HG02571 (cell line): ENCODE data around the gene HYDIN.

Experiments used
- ATAC-seq: cut with Tn5 transposase; IDR thresholded peaks from one replicate; pipeline ENCODE4 v1.9.1; 2021; ENCODE audit warnings: mild to moderate bottlenecking, moderate library complexity; ENCODE audit not compliant: unreplicated experiment

The HYDIN gene

DNA sequence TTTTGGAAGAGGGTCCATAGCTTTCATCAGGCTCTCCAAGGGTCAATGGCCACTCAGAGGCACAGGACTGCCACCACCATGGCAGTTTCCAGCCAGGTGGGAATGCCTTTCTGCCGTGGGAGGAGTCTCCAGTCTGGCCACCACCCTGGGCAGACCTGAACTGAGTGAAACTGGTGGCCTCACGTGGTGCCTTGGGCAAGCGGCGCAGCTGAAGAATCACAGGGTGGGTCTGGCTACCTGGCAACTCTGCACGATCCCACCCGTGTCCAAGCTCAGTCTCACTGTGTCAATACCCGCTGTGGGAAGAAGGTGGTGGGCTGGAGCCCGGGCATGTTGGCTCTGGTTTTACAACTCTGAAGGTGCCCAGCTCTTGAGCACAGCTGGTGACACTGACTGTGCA is 461.4 kb downstream of the HYDIN start:
- ATAC-seq, result no peak

DNA sequence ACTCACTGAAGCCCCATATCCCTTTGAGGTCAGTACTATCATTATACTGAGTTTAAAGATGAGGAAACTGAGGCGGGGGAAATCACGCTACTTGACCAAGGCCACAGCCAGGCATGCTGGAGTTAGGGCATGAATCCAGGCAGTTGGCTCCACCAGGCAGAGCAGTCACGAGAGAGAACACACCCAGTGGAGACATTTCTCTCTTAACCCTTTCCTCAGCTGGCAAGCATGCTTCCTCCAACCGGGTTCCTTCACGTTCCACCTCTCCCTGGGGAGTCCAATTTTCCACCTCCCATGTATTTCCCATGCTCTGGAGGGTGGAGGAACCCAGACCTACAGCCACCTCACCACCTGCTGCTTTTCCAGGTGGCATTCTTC is 462.3 kb downstream of the HYDIN start:
- no peak for ATAC-seq

DNA sequence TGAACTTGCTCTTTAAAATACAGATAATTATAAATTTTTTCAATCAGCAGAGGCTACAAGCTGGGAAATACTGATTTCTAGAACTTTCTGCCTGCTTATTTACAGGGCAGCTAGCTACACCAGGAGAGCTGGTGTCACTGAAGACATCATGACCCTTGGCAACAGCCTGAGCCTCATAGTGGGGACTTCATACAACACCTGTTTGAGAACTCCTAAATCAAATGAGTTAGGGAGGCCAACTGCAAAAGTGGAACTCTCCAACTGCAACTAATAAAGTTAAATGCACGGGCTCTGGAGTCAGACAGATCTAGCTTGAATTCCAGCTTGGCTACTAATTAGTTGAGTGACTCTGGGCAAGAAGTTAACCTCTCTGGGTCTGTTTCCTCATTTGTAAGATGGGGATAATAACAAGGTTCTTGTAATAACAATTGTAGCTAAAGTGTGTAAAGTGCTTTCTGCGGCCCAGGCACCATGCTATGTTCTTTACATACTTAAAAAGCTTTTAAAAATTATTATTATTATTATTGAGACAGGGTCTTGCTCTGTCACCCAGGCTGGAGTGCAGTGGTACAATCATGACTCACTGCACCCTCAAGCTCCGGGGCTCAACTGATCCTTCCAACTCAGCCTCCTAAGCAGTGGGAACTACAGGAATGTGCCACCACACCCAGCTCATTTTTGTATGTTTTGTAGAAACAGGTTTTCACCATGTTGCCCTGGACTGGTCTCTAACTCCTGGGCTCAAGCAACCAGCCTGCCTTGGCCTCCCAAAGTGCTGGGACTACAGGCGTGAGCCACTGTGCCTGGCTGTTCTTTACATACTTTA is 462.9 kb downstream of the HYDIN start:
- no peak for ATAC-seq

DNA sequence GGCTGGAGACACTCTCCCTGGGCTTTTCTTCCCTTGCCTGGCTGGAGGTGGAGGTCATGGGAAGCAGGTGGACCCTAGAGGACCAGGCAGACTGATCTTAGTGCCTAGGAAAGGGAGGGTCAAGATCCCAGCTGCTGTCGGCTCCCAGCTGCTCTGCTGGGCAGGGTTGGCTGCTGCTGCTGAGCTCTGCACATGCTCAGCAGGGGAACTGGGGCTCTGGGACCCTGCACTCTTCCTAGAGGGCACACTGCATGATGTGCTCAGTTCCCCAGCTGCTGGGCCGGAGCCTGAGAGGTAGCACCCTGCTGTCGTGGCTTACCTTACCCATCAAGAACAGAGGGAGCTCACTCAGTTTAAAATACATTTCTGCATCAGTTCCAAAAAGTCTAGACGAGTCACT is 463.9 kb downstream of the HYDIN start:
- no peak for ATAC-seq

DNA sequence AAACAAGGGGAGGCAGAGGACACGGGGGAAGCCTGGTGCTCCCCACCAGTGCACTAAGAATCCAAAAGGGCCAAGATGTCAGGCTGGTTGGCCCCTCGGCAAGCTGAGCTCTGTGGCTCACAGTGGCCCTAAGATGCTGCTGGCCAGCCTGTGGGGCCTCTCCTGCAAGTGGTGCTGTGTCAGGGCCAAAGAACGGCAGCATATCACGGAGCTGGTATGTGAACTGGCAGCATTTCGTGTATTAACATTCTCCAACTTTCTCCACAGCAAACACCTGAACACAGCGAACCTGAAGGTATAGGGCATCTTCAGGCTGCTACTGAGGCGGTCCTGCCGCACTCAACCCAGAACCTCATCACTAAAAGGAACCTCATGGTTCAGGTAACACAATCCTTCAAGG is 464.3 kb downstream of the HYDIN start:
- ATAC-seq, result no peak

DNA sequence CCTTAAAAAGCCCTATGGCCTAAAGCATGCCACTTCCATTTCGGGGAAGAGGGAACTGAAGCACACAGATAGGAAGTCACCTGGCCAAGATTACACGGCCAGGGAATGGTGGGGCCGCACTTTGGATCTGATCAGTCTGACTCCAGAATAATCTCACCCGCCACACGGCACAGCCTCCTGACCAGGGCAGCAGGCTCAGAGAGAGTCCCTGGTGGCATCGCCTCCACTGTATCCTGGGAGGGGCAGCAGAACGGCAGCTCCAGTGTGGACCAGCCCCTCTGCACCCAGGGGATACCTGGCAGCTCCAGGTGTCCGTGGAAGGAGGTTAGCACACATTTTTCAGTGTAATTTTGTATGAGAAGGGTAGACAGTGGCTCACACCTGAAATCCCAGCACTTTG is 465.0 kb downstream of the HYDIN start:
- ATAC-seq, result no peak

DNA sequence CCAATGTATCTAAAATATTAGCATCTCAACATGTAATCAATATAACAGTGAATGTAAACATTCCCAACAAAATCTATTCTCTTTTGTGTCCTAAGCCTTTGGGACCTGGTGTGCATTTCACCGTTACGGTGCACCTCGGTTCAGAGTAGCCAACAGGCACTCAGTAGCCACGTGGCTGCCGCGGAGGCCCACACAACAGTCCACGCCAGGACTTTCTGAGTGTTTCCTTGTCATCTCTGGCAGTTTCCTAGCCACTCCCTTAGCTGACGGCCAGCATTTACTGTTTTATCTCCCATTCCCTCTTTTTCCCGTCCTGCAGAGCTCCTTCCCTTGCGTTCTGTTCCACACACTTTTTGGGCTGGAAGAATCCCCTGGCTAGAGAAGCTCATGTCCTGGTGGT is 465.9 kb downstream of the HYDIN start:
- no peak for ATAC-seq

DNA sequence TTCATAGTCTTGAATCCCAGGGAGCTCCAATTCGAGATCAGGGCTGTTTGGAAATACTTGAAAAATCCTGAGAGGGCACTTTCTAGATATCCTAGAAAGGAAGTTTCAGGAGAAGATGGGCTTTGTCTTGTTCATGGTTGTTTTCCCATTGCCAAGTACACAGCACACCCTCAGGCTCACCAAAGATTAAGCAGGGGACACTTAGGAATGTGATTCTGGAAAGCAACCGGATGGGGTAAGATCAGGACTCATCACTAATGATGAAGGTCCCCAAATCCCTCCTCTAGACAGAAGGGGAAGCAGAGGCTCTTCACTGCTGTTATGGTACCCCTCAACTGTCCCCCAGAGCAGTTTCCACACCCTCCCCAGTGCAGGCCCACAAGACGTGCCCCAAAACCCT is 470.3 kb downstream of the HYDIN start:
- no peak for ATAC-seq

DNA sequence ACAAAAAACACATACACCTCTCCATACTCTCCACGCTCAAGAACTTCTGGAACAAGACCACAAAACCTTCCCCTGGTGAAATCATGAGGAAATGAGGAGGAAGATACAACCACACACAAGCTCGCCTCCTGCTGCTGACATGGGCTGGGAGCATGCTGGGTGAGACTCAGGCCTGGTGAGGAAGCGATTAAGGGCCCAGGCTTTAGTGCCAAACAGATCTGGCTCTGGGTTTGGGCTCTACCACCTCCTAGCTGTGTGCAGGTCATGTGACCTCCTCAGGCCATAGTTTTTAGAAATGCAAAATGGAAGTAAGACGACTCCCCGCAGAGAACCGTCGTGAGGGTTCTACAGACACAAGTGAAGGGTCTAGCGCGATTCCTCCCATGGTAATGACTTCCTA is 470.9 kb downstream of the HYDIN start:
- ATAC-seq, result no peak

DNA sequence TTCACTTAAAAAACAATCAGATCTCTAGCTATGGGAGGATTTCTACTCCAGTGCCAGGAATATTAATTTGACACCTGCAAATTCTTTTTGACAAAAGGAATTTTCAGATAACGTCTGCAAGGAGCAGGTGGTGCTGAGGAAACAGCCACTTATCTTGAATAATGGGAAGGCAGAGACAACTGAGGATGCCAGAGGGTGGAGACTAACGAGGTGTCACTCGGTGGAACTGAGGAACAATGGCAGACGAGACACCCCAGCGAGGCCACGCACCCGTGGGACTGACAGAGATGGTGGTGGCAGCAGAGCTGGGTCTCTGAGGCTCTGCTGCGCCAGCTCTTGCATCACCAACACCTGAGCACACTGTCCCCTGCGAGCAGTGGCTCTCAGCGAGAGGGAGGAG is 471.7 kb downstream of the HYDIN start:
- no peak for ATAC-seq
